GM19397 (cell line): ENCODE measurements around the gene CDK7.

Experiments
- ATAC-seq: cut with Tn5 transposase; IDR thresholded peaks from one replicate; pipeline ENCODE4 v1.9.1; 2021; ENCODE audit warnings: mild to moderate bottlenecking, moderate library complexity; ENCODE audit not compliant: unreplicated experiment

CDK7 gene

GRCh38 chr5:69288688-69289087, 54.0 kb downstream of the CDK7 start:
- ATAC-seq: no peak

DNA sequence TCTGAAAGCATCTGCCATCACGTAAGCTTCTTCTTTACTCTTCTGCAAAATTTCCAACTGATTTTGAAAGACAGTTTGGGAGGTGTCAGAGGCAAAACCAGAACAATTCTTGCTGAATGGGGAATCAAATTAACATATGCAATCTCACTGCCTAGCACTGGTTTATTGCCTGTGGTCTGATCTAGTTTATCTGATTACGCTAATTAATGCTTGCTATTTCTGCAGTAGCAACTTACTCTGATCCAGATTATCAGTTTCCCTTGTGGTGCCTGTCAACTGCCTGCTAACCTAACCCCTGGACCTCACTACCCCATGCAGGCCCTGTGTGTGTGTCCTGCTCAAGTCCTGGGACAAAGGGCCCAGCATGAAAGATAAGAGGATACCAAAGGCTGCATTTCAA, 57.6 kb downstream of the CDK7 start:
- ATAC-seq: no peak

DNA sequence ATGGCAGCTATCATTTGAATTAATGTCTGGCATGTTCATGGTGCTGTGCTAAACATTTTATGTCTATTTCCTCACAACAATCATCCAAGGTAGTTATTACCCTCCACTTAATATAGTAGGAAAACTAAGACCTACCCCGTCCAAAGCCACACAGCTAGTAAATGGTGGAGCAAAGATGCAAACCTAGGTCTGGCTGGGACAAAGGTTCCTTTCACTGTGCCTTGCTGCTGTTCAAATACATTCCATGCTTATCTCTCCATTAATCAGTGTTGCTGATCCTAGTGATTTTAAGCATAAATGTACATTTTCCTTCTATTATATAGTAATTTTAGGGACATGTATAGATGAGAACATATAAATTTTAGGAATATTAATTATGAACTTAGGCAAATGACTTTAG, 59.2 kb downstream of the CDK7 start:
- ATAC-seq: no peak

GRCh38 chr5:69295088-69295754, 60.5 kb downstream of the CDK7 start:
- no peak for ATAC-seq

DNA sequence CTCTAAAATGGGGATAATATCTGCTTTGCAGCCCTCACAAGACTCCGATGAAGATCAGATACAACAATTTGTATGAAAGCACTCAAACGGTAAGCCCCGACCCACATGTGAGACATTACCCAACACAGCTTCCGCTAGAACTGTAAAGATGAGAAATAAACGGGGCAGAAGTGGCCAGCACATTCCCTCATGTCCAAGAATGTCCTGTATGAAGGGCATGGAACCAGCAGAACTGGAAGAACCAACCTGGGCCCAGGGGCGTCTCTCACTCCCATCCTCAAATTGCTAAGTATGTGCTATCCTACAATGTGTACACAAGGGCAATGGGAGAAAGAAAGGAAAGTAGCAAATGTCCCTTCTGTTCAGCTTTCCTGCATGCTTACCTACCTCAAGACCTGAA, 64.9 kb downstream of the CDK7 start:
- no peak for ATAC-seq

- no peak for ATAC-seq
Measured at GRCh38 chr5:69300537-69301203, 66.0 kb downstream of the CDK7 start.

DNA sequence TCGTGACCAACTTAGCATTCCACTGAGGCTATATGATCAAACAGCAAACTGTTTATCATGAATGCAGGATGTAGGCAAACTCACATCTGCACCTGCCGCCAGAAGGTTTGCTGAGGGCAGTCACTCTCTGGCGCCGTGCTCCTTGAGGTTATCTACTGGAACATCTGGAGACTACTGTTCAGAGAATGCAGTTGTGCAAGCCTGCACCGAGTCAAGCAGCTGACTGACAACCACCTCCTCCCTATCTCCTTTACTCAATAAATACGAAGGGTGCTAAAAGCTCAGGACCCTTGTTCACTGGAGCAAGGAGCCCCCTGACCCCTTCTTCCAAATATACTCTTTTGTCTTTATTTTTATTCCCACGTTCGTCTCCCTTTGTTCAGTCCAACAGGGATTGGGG, 70.8 kb downstream of the CDK7 start:
- no peak for ATAC-seq

- ATAC-seq: no peak
Measured at GRCh38 chr5:69308046-69308553, 73.4 kb downstream of the CDK7 start.

DNA sequence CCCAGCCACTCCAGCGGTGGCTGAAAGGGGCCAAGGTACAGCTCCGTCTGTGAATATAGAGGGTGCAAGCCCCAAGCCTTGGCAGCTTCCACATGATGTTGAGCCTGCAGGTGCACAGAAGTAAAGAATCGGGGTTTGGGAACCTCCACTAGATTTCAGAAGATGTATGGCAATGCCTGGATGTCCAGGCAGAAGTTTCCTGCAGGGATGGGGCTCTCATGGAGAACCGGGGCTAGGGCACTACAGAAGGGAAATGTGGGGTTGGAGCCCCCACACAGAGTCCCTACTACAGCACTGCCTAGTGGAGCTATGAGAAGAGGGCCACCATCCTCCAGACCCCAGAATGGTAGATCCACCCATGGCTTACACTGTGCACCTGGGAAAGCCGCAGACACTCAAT, 74.7 kb downstream of the CDK7 start:
- ATAC-seq: no peak

- ATAC-seq: no peak
Measured at GRCh38 chr5:69312459-69313160, 77.9 kb downstream of the CDK7 start.

GRCh38 chr5:69313428-69313827, 78.7 kb downstream of the CDK7 start:
- no peak for ATAC-seq

DNA sequence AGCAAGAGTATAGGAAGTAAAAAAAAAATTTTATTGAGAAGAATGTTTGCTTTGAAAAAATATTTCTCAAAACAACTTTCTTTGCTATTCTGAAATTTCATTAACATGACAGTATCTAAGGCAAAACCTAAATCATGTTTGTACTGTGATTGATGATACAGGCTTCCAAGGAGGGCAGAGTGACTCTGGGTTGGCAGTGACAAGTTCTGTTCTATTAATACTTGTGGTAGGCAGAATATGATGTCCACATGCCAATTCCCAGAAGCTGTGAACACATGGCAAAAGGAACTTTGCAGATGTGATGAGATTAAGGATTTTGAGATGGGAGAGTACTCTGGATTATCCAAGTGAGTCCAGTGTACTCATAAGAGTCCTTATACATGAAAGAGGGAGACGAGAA, 81.3 kb downstream of the CDK7 start:
- no peak for ATAC-seq

DNA sequence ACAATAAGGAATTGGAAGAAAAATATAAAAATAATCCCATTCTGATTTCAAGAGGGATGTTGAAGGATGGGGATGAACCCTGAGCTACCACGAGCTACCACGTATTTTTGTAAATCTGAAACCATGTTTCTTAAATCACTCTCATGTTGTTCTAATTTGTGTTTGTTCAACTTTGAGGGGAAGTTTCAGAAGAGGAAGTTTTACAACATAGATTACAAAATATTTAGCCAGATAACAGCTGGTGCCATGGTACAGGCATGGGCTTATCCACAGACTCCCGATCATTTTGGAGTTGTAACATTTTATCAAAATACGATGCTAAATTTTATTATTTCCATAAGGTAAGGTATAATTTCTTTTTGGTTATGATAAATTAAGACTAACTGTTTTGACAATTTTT, 82.7 kb downstream of the CDK7 start:
- ATAC-seq: no peak

GRCh38 chr5:69326365-69326764, 91.7 kb downstream of the CDK7 start:
- no peak for ATAC-seq
